Liver (tissue), 9 donors: ENCODE results near the gene FGF14. TPM values are rescaled to one million over a fixed set of nuclear protein-coding genes. Genes with fewer than 3 reads are reported as not detected.

Experiments used
- DNase-seq: peaks from one replicate; pipeline ENCODE4 v3.0.0-alpha.2; 2017; ENCODE audit warnings: low spot score
- H3K27ac ChIP-seq, 2 donors: one replicate each; pipeline ENCODE4 v1.7.0; 2013; ENCODE audit warnings: inconsistent platforms in 2 of 2, low read length in 2 of 2, control low read depth in 1 of 2, low read depth in 1 of 2, mild to moderate bottlenecking in 1 of 2
- H3K27me3 ChIP-seq, 4 donors: one replicate each; pipeline versions ENCODE4 v1.6.1 to v1.7.0; 2013; ENCODE audit warnings: low read length in 3 of 4, inconsistent platforms in 1 of 4, mild to moderate bottlenecking in 1 of 4, moderate library complexity in 1 of 4; ENCODE audit not compliant: control insufficient read depth in 4 of 4, insufficient read depth in 4 of 4
- H3K36me3 ChIP-seq, 4 donors: one replicate each; pipeline versions ENCODE4 v1.6.1 to v1.7.0; 2013; ENCODE audit warnings: low read length in 3 of 4, mild to moderate bottlenecking in 3 of 4, low read depth in 1 of 4, moderate library complexity in 1 of 4; ENCODE audit not compliant: control insufficient read depth in 4 of 4, insufficient read depth in 3 of 4
- H3K4me1 ChIP-seq, 4 donors: one replicate each; pipeline versions ENCODE4 v1.6.1 to v1.7.0; 2013; ENCODE audit warnings: low read length in 3 of 4, mild to moderate bottlenecking in 3 of 4, moderate library complexity in 1 of 4; ENCODE audit not compliant: control insufficient read depth in 4 of 4, insufficient read depth in 4 of 4
- H3K4me3 ChIP-seq, 3 donors: one replicate each; pipeline versions ENCODE4 v1.6.1 to v1.7.0; 2013; ENCODE audit warnings: low read length in 3 of 3, control low read depth in 1 of 3, low read depth in 1 of 3, mild to moderate bottlenecking in 1 of 3
- H3K9ac ChIP-seq, 2 donors: one replicate each; pipeline ENCODE4 v1.7.0; 2013; ENCODE audit warnings: low read length in 2 of 2, mild to moderate bottlenecking in 2 of 2, moderate library complexity in 2 of 2, control low read depth in 1 of 2, low read depth in 1 of 2
- H3K9me3 ChIP-seq, 4 donors: one replicate each; pipeline versions ENCODE4 v1.6.1 to v1.7.0; 2013; ENCODE audit warnings: low read length in 3 of 4; ENCODE audit not compliant: control insufficient read depth in 4 of 4
- CTCF ChIP-seq: fragments of 150-350 bp; IDR thresholded peaks from 2 replicates; pipeline ENCODE4 v1.5.1; 2017; ENCODE audit warnings: improper control_type of control experiment, low read depth, low read length; ENCODE audit not compliant: missing input control
- EGR1 ChIP-seq, 2 donors: IDR thresholded peaks; 2 replicates each; pipeline ENCODE4 v1.6.1; 2016 to 2018; ENCODE audit warnings: antibody characterized with exemption in 2 of 2, low read depth in 2 of 2
- FOXA1 ChIP-seq: IDR thresholded peaks from 2 replicates; pipeline ENCODE4 v1.6.1; 2016; ENCODE audit warnings: antibody characterized with exemption
- FOXA2 ChIP-seq: IDR thresholded peaks from 2 replicates; pipeline ENCODE4 v1.6.1; 2016; ENCODE audit warnings: antibody characterized with exemption
- GABPA ChIP-seq, 2 donors: IDR thresholded peaks in 1 of 2; conservative IDR thresholded peaks in 1 of 2; 2 replicates each; pipeline ENCODE4 v1.6.1; 2016; ENCODE audit warnings: antibody characterized with exemption in 2 of 2, mild to moderate bottlenecking in 1 of 2, moderate library complexity in 1 of 2
- HNF4A ChIP-seq, 2 donors: conservative IDR thresholded peaks; 2 replicates each; pipeline ENCODE4 v1.6.1; 2016; ENCODE audit warnings: antibody characterized with exemption in 2 of 2, mild to moderate bottlenecking in 2 of 2
- HNF4G ChIP-seq: IDR thresholded peaks from 2 replicates; pipeline ENCODE4 v1.6.1; 2016; ENCODE audit warnings: antibody characterized with exemption
- JUND ChIP-seq, 2 donors: IDR thresholded peaks; 2 replicates each; pipeline ENCODE4 v1.6.1; 2016; ENCODE audit warnings: antibody characterized with exemption in 2 of 2
- MAX ChIP-seq: IDR thresholded peaks from 2 replicates; pipeline ENCODE4 v1.6.1; 2016; ENCODE audit warnings: antibody characterized with exemption
- NR2F2 ChIP-seq: IDR thresholded peaks from 2 replicates; pipeline ENCODE4 v1.6.1; 2016; ENCODE audit warnings: antibody characterized with exemption
- RAD21 ChIP-seq, 2 donors: IDR thresholded peaks; 2 replicates each; pipeline ENCODE4 v1.6.1; 2016; ENCODE audit warnings: antibody characterized with exemption in 2 of 2, mild to moderate bottlenecking in 2 of 2
- REST ChIP-seq: IDR thresholded peaks from 2 replicates; pipeline ENCODE4 v1.6.1; 2016; ENCODE audit warnings: antibody characterized with exemption, mild to moderate bottlenecking
- RXRA ChIP-seq, 2 donors: IDR thresholded peaks; 2 replicates each; pipeline ENCODE4 v1.6.1; 2017 to 2018; ENCODE audit warnings: antibody characterized with exemption in 2 of 2, mild to moderate bottlenecking in 1 of 2
- SP1 ChIP-seq: IDR thresholded peaks from 2 replicates; pipeline ENCODE4 v1.6.1; 2018; ENCODE audit warnings: antibody characterized with exemption, mild to moderate bottlenecking
- TAF1 ChIP-seq: conservative IDR thresholded peaks from 2 replicates; pipeline ENCODE4 v1.6.1; 2016; ENCODE audit warnings: antibody characterized with exemption, mild to moderate bottlenecking
- YY1 ChIP-seq: IDR thresholded peaks from 2 replicates; pipeline ENCODE4 v1.6.1; 2016; ENCODE audit warnings: antibody characterized with exemption, mild to moderate bottlenecking
- WGBS: extraction: QIAGEN DNeasy Blood & Tissue Kit; methylation state at CpG from one replicate; pipeline ENCODE4 v1.1.7; 2013; 5-methylcytosine and 5-hydroxymethylcytosine counted together
- polyA plus RNA-seq, 2 donors: library from polyadenylated mRNA; stranded (reverse) in 1 of 2; unstranded in 1 of 2; fragments of 200-250 nt in 1 of 2; fragments of >200 nt in 1 of 2; fragmentation: Nextera tagmentation in 1 of 2; extraction: Ambion mirVana in 1 of 2; gene quantifications; one replicate each; pipeline versions ENCODE4 v1.2.1 to v1.2.3, GENCODE V29; 2013 to 2015
- total RNA-seq, 2 donors: library from RNA; depleted of rRNA; stranded (reverse); fragments of >200 nt; gene quantifications; one replicate each; pipeline ENCODE4 v1.2.3, GENCODE V29; 2014
- TF ChIP-seq, protein P1 (sequence below): IDR thresholded peaks from 2 replicates; pipeline ENCODE4 v1.6.1; 2016; ENCODE audit warnings: antibody characterized with exemption
- TF ChIP-seq, protein P2 (sequence below): IDR thresholded peaks from 2 replicates; pipeline ENCODE4 v1.6.1; 2016; ENCODE audit warnings: antibody characterized with exemption
- donor health status: healthy.
- donor health status: healthy.
- donor health status: healthy.
- donor health status: healthy.
- donor health status: healthy.

The FGF14 gene
- total and polyA plus RNA-seq, 4 donors: 0.05 to 3.3 (median 1.0) TPM

GRCh38 chr13:101845245-101846020 lies 556.4 kb downstream of the FGF14 start:
- Histone ChIP-seq H3K27me3 (peaks cover 0 to 13% (median 0%) of the 10 kb centered on the region in 4 donors), H3K27ac (no peak overlapping the region), H3K36me3 (no peaks in the 10 kb centered on the region), H3K4me1 (no peaks in the 10 kb centered on the region), H3K4me3 (no peak overlapping the region), H3K9ac (no peak overlapping the region), H3K9me3 (no peaks in the 10 kb centered on the region)
- WGBS: 49% methylated on average over 4 of the region's 4 CpGs
- DNase-seq: no peak
- TF ChIP-seq NR2F2 (no peak), JUND (IDR thresholded peaks at IDR 0.05) (no peak), YY1 (no peak), HNF4G (no peak), FOXA2 (no peak), HNF4A (conservative IDR thresholded peaks at IDR 0.05) (no peak), EGR1 (IDR thresholded peaks at IDR 0.05; ENCODE audit: low read depth in 2 of 2) (no peak), GABPA (IDR thresholded peaks at IDR 0.05 in 1 of 2, conservative IDR thresholded peaks at IDR 0.05 in 1 of 2) (no peak), RXRA (IDR thresholded peaks at IDR 0.05) (no peak), REST (no peak), CTCF (no peak), MAX (no peak), FOXA1 (no peak), TAF1 (no peak), SP1 (no peak), RAD21 (IDR thresholded peaks at IDR 0.05) (no peak)
- TF ChIP-seq, protein P1, sequence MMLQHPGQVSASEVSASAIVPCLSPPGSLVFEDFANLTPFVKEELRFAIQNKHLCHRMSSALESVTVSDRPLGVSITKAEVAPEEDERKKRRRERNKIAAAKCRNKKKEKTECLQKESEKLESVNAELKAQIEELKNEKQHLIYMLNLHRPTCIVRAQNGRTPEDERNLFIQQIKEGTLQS: no peak
- TF ChIP-seq, protein P2, sequence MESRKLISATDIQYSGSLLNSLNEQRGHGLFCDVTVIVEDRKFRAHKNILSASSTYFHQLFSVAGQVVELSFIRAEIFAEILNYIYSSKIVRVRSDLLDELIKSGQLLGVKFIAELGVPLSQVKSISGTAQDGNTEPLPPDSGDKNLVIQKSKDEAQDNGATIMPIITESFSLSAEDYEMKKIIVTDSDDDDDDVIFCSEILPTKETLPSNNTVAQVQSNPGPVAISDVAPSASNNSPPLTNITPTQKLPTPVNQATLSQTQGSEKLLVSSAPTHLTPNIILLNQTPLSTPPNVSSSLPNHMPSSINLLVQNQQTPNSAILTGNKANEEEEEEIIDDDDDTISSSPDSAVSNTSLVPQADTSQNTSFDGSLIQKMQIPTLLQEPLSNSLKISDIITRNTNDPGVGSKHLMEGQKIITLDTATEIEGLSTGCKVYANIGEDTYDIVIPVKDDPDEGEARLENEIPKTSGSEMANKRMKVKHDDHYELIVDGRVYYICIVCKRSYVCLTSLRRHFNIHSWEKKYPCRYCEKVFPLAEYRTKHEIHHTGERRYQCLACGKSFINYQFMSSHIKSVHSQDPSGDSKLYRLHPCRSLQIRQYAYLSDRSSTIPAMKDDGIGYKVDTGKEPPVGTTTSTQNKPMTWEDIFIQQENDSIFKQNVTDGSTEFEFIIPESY: no peak
